A549 (cell line): ENCODE measurements around the gene PTPN6. TPM values are rescaled to one million over a fixed set of nuclear protein-coding genes. Genes with fewer than 3 reads are reported as not detected.

Experiments used
- ATAC-seq, 2 experiments: fragments of 200-7000 bp in 1 of 2; fragments of >200 bp in 1 of 2; cut with Nextera tagmentation in 1 of 2; cut with Tn5 transposase in 1 of 2; 3 replicates each; pipeline versions ENCODE4 v1.8.0 to v1.9.1; 2018 to 2020; ENCODE audit warnings: mild to moderate bottlenecking in 1 of 2, moderate library complexity in 1 of 2
- CTCF ChIA-PET: fragments of 300-600 bp; sonication (Branson Sonifier 250); formaldehyde crosslinking; extraction: SDS; loops from one replicate; lab custom pipeline; 2021; ENCODE audit warnings: antibody characterized with exemption, inconsistent platforms; lab: Yijun Ruan, JAX
- POLR2A ChIA-PET: fragments of 350-600 bp; formaldehyde crosslinking; extraction: SDS; loops from one replicate; lab custom pipeline; 2021; ENCODE audit warnings: antibody characterized with exemption, inconsistent platforms; lab: Yijun Ruan, JAX
- DNase-seq, 2 experiments: peaks; one replicate each; pipeline versions ENCODE4 v3.0.0 to v3.0.0-alpha.2; 2011 to 2016; ENCODE audit warnings: low read depth in 1 of 2, low spot score in 1 of 2
- FAIRE-seq: peaks from 2 replicates; lab custom pipeline; 2011; peaks lifted over from hg19 to GRCh38; lab: Jason Lieb, UNC
- H3K27ac ChIP-seq, 2 experiments: fragments of >200 bp; sonication (Bioruptor Twin); formaldehyde crosslinking; 3 replicates each; pipeline ENCODE4 v1.5.1; 2016 to 2017
- H3K4me1 ChIP-seq: fragments of >200 bp; sonication (Bioruptor Twin); formaldehyde crosslinking; 3 replicates; pipeline ENCODE4 v1.6.1; 2016
- H3K4me2 ChIP-seq: fragments of >200 bp; sonication (Bioruptor Twin); formaldehyde crosslinking; 3 replicates; pipeline ENCODE4 v1.6.1; 2016
- H3K4me3 ChIP-seq: fragments of >200 bp; sonication (Bioruptor Twin); formaldehyde crosslinking; 3 replicates; pipeline ENCODE4 v1.5.1; 2016
- H3K9me3 ChIP-seq: fragments of >200 bp; sonication (Bioruptor Twin); formaldehyde crosslinking; 3 replicates; pipeline ENCODE4 v1.6.1; 2016
- CBX2 ChIP-seq: fragments of 200-600 bp; sonication (generic); IDR thresholded peaks from 2 replicates; pipeline ENCODE4 v1.6.1; 2016; ENCODE audit warnings: low read depth, mild to moderate bottlenecking, borderline replicate concordance
- CBX8 ChIP-seq: fragments of 200-600 bp; sonication (generic); IDR thresholded peaks from 2 replicates; pipeline ENCODE4 v1.6.1; 2016
- CHD2 ChIP-seq: fragments of 150-350 bp; IDR thresholded peaks from 2 replicates; pipeline ENCODE4 v1.6.1; 2014; ENCODE audit warnings: low read length; ENCODE audit not compliant: partially characterized antibody
- EHF ChIP-seq: fragments of 250-450 bp; sonication (Bioruptor Pico); IDR thresholded peaks from 2 replicates; pipeline ENCODE4 v1.5.0; 2020; ENCODE audit warnings: mild to moderate bottlenecking
- ELK1 ChIP-seq: fragments of 150-350 bp; IDR thresholded peaks from 2 replicates; pipeline ENCODE4 v1.6.1; 2014; ENCODE audit warnings: low read depth, mild to moderate bottlenecking, low read length
- EP300 ChIP-seq, 2 experiments: fragments of >200 bp; sonication (Bioruptor Twin); formaldehyde crosslinking; IDR thresholded peaks; 2 replicates in 1 of 2; 3 replicates in 1 of 2; pipeline ENCODE4 v1.6.1; 2016 to 2017
- ESRRA ChIP-seq: fragments of 150-350 bp; IDR thresholded peaks from 2 replicates; pipeline ENCODE4 v1.6.1; 2014; ENCODE audit warnings: mild to moderate bottlenecking, low read length, borderline replicate concordance
- FOSL2 ChIP-seq, 2 experiments: fragments of 450-650 bp in 1 of 2; fragments of >200 bp in 1 of 2; sonication (Bioruptor Twin) in 1 of 2; formaldehyde crosslinking; IDR thresholded peaks; 2 replicates each; pipeline versions ENCODE4 v1.5.0 to v1.6.1; 2016 to 2020; ENCODE audit warnings: mild to moderate bottlenecking in 1 of 2, moderate library complexity in 1 of 2
- FOXS1 ChIP-seq: fragments of 250-450 bp; sonication (Bioruptor Pico); IDR thresholded peaks from 2 replicates; pipeline ENCODE4 v1.5.0; 2020; ENCODE audit warnings: mild to moderate bottlenecking, moderate library complexity
- JUN ChIP-seq, 2 experiments: fragments of >200 bp; sonication (Bioruptor Twin); formaldehyde crosslinking; IDR thresholded peaks; 2 replicates in 1 of 2; 3 replicates in 1 of 2; pipeline ENCODE4 v1.6.1; 2016 to 2017
- JUNB ChIP-seq: fragments of >200 bp; sonication (Bioruptor Twin); formaldehyde crosslinking; IDR thresholded peaks from 2 replicates; pipeline ENCODE4 v1.6.1; 2016
- MAFK ChIP-seq: fragments of 450-650 bp; IDR thresholded peaks from 2 replicates; pipeline ENCODE4 v1.6.1; 2014; ENCODE audit not compliant: partially characterized antibody
- MYC ChIP-seq: IDR thresholded peaks from 2 replicates; pipeline ENCODE4 v1.6.1; 2012; ENCODE audit warnings: mild to moderate bottlenecking, inconsistent platforms, low read length, improper control_type of control experiment, borderline replicate concordance
- NFE2L2 ChIP-seq: fragments of 150-350 bp; conservative IDR thresholded peaks from 2 replicates; pipeline ENCODE4 v1.6.1; 2014; ENCODE audit warnings: low read length
- PHF8 ChIP-seq: fragments of 200-600 bp; sonication (generic); IDR thresholded peaks from 2 replicates; pipeline ENCODE4 v1.6.1; 2016; ENCODE audit warnings: low read depth, mild to moderate bottlenecking, antibody characterized with exemption, moderate library complexity, borderline replicate concordance
- POLR2A ChIP-seq: IDR thresholded peaks from 2 replicates; pipeline ENCODE4 v1.6.1; 2012; ENCODE audit warnings: mild to moderate bottlenecking, low read length
- RARB ChIP-seq: fragments of 250-450 bp; sonication (Bioruptor Pico); IDR thresholded peaks from 2 replicates; pipeline ENCODE4 v1.8.0; 2021; ENCODE audit warnings: mild to moderate bottlenecking, moderate library complexity
- SMC3 ChIP-seq: fragments of >200 bp; sonication (Bioruptor Twin); formaldehyde crosslinking; IDR thresholded peaks from 3 replicates; pipeline ENCODE4 v1.6.1; 2018; ENCODE audit warnings: inconsistent platforms
- ZC3H11A ChIP-seq: fragments of 450-650 bp; IDR thresholded peaks from 2 replicates; pipeline ENCODE4 v1.6.1; 2014; ENCODE audit warnings: antibody characterized with exemption, mild to moderate bottlenecking
- ZNF302 ChIP-seq: fragments of 250-450 bp; sonication (Bioruptor Pico); IDR thresholded peaks from 2 replicates; pipeline ENCODE4 v1.9.0; 2021; ENCODE audit warnings: inconsistent platforms, mild to moderate bottlenecking, moderate library complexity
- ZSCAN20 ChIP-seq: fragments of 250-450 bp; sonication (Bioruptor Pico); IDR thresholded peaks from 2 replicates; pipeline ENCODE4 v1.8.0; 2022; ENCODE audit warnings: mild to moderate bottlenecking, moderate library complexity
- WGBS: methylation state at CpG from one replicate; pipeline ENCODE4 v1.1.6; 2017; ENCODE audit errors: missing lambda C conversion rate; 5-methylcytosine and 5-hydroxymethylcytosine counted together
- polyA plus RNA-seq, 4 experiments: library from polyadenylated mRNA; depleted of rRNA in 3 of 4; stranded (reverse); fragments of >200 nt; fragmentation: RNase III in 1 of 4; extraction: RNeasy Plus Mini Kit Qiagen cat#74134 plus additional on column Dnase treatment in 1 of 4; gene quantifications; 2 replicates in 3 of 4; 3 replicates in 1 of 4; pipeline ENCODE4 v1.2.3, GENCODE V29; 2011 to 2017

Gene PTPN6
- polyA plus RNA-seq, 2 of the 4 experiments (the other 2 are of a cell fraction) = 15.1 to 18.9 TPM

DNA sequence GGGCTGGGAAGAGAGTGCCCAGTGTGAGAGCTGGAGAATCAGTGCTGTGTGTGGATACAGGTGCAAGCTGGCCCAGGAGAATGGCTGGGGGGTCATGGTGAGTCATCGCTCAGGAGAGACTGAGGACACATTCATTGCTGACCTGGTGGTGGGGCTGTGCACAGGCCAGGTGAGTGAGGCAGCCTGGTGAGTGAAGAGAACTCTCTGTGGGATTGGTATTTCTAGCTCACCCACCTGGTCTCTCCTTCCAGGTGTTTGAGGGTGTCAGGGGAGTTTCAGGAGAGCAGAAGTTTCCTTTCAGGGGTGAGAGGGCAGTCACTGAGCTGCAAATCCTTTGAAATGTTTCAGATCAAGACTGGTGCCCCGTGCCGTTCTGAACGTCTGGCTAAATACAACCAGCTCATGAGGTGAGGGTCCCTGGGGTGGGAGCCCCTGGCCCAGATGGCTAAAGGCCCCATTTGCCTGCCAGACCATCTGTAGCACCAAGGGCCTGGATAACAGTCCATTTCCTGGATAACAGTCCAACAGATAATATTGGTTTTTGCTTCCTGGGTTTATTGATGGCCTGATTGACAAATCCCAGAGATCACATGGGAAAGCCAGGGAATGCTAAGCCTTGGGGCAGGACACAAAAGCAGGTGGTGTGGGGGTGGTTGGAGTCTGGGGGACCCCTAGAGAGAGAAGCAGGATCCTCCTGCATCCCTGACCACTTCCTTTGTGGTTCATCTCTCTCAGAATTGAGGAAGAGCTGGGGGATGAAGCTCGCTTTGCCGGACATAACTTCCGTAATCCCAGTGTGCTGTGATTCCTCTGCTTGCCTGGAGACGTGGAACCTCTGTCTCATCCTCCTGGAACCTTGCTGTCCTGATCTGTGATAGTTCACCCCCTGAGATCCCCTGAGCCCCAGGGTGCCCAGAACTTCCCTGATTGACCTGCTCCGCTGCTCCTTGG, 28.9 kb upstream of the PTPN6 start:
- ATAC-seq (no peak), DNase-seq (no peak), FAIRE-seq (no peak)
- H3K9me3 ChIP-seq = no peaks in the 10 kb centered on the region
- WGBS = 86% methylated on average over 8 of the region's 9 CpGs
- TF ChIP-seq FOSL2 (IDR thresholded peaks at IDR 0.05) = no peak
- peak; percentile 47; the same call in 1 of the 2 replicates for TF ChIP-seq FOSL2 (CRISPR knock-in tag; IDR thresholded peaks at IDR 0.05)
- no peak for TF ChIP-seq EHF (CRISPR knock-in tag)
- TF ChIP-seq ELK1 = no peak
- no peak for TF ChIP-seq RARB (CRISPR knock-in tag)
- no peak overlapping the region for H3K4me2 ChIP-seq
- no peak overlapping the region for H3K27ac ChIP-seq
- no peak overlapping the region for H3K4me3 ChIP-seq
- ChIA-PET CTCF (interaction anchor here (1.3 to 18.2 kb wide), 4 partner anchors 8 to 53 kb away, joined by 8 to 370 read pairs (median 50); partner anchors contain the start of genes C12orf57, ENO2, PTPN6 and RNU7-1), POLR2A (interaction anchor here (0.6 to 1.6 kb wide), 2 partner anchors 22 to 186 kb away, joined by 4 to 7 read pairs; partner anchors contain the start of genes C12orf57 and RNU7-1)
- peaks cover 28% of the 10 kb centered on the region for H3K4me1 ChIP-seq

- ChIA-PET CTCF (interaction anchor here (0.5 to 18.2 kb wide), 20 partner anchors 9 to 570 kb away, joined by 3 to 370 read pairs (median 6); partner anchors contain the start of genes C12orf57, CLSTN3, ENO2 and LRRC23), POLR2A (no interaction called here)
- peaks cover 28% of the 10 kb centered on the region for H3K4me1 ChIP-seq
- H3K4me2 ChIP-seq = no peak overlapping the region
- H3K9me3 ChIP-seq = no peaks in the 10 kb centered on the region
- TF ChIP-seq FOXS1 = no peak
- TF ChIP-seq POLR2A = no peak
- no peak overlapping the region for H3K4me3 ChIP-seq
- FAIRE-seq = no peak
- DNase-seq = no peak
- ATAC-seq = no peak
- no peak overlapping the region for H3K27ac ChIP-seq
- 88% methylated on average over 10 of the region's 10 CpGs for WGBS
These were observed 28.0 kb upstream of the PTPN6 start for GRCh38 chr12:6923003-6923732.

GRCh38 chr12:6923851-6924250, 27.3 kb upstream of the PTPN6 start:
- Histone ChIP-seq H3K9me3 (no peaks in the 10 kb centered on the region), H3K27ac (peak overlapping the region in 1 of 2 experiments; percentile 100; a peak in 3 of 6 replicates), H3K4me1 (peaks cover 28% of the 10 kb centered on the region), H3K4me2 (peak overlapping the region; percentile 82; the same call in 2 of the 3 replicates), H3K4me3 (no peak overlapping the region)
- TF ChIP-seq CHD2 = no peak
- no peak for TF ChIP-seq CBX8
- TF ChIP-seq ZSCAN20 (CRISPR knock-in tag) = no peak
- TF ChIP-seq SMC3 = no peak
- TF ChIP-seq MYC = no peak
- no peak for TF ChIP-seq EP300 (IDR thresholded peaks at IDR 0.05)
- no peak for TF ChIP-seq FOXS1
- no peak for TF ChIP-seq ESRRA
- no peak for TF ChIP-seq ZC3H11A
- TF ChIP-seq JUN (IDR thresholded peaks at IDR 0.05) = no peak
- TF ChIP-seq JUNB = no peak
- TF ChIP-seq CBX2 = no peak
- TF ChIP-seq ZNF302 (CRISPR knock-in tag) = no peak
- TF ChIP-seq PHF8 = no peak
- no peak for TF ChIP-seq MAFK
- no peak for TF ChIP-seq NFE2L2
- no peak for TF ChIP-seq ELK1
- TF ChIP-seq EHF (CRISPR knock-in tag) = no peak
- no peak for DNase-seq
- POLR2A ChIA-PET = interaction anchor here (0.9 to 4.1 kb wide), 3 partner anchors 10 to 20 kb away, joined by 3 to 44 read pairs (median 41); partner anchors contain the start of genes C12orf57 and RNU7-1
- CTCF ChIA-PET = interaction anchor here (0.5 to 18.2 kb wide), 26 partner anchors 10 to 571 kb away, joined by 3 to 370 read pairs (median 4); partner anchors contain the start of genes C12orf57, C1RL, CLSTN3 and ENO2
- FAIRE-seq = no peak
- 62% methylated on average over 6 of the region's 6 CpGs for WGBS
- ATAC-seq = no peak
